Activated T-cell treated with anti-CD3 and anti-CD28 coated beads, Interleukin-2, amount 50 U/mL, for 72 hours (primary cell): ENCODE results near the gene TRPM4. TPM values are rescaled to one million over a fixed set of nuclear protein-coding genes. Genes with fewer than 3 reads are reported as not detected.

ENCODE experiments used
- ATAC-seq, 2 donors: fragments of 150-1000 bp; cut with Tn5 transposase; replicated peaks in 1 of 2; 2 replicates each; pipeline ENCODE4 v1.10.0; 2021; ENCODE audit warnings: moderate library complexity in 2 of 2, mild to moderate bottlenecking in 1 of 2
- DNase-seq, 2 donors: peaks; one replicate each; pipeline ENCODE4 v3.0.0; 2021 to 2022; ENCODE audit warnings: mixed read lengths in 1 of 2
- H3K27ac Mint-ChIP-seq: one replicate; pipeline ENCODE4 v1.8.0; 2022; ENCODE audit warnings: mild to moderate bottlenecking, moderate library complexity, mixed read lengths
- H3K27me3 Mint-ChIP-seq: one replicate; pipeline ENCODE4 v1.8.0; 2022; ENCODE audit warnings: low read depth, mixed read lengths
- H3K36me3 Mint-ChIP-seq, 2 donors: one replicate each; pipeline ENCODE4 v1.8.0; 2022; ENCODE audit warnings: mixed read lengths in 2 of 2, mild to moderate bottlenecking in 1 of 2; ENCODE audit not compliant: insufficient read depth in 2 of 2
- H3K4me1 Mint-ChIP-seq: one replicate; pipeline ENCODE4 v1.8.0; 2022; ENCODE audit warnings: low read depth, mixed read lengths
- H3K4me3 Mint-ChIP-seq, 2 donors: one replicate each; pipeline ENCODE4 v1.8.0; 2022; ENCODE audit warnings: mild to moderate bottlenecking in 2 of 2, mixed read lengths in 2 of 2, moderate library complexity in 2 of 2
- H3K9me3 Mint-ChIP-seq, 2 donors: one replicate each; pipeline ENCODE4 v1.8.0; 2022; ENCODE audit warnings: mixed read lengths in 2 of 2
- total RNA-seq, 2 donors: library from RNA; stranded (reverse); gene quantifications; one replicate each; pipeline ENCODE4 v1.2.3, GENCODE V29; 2022

TRPM4 gene
- total RNA-seq: 1 to 10 TPM in 1 of 2 donors, under 1 TPM in 1; 0.96 to 1.5 TPM

DNA sequence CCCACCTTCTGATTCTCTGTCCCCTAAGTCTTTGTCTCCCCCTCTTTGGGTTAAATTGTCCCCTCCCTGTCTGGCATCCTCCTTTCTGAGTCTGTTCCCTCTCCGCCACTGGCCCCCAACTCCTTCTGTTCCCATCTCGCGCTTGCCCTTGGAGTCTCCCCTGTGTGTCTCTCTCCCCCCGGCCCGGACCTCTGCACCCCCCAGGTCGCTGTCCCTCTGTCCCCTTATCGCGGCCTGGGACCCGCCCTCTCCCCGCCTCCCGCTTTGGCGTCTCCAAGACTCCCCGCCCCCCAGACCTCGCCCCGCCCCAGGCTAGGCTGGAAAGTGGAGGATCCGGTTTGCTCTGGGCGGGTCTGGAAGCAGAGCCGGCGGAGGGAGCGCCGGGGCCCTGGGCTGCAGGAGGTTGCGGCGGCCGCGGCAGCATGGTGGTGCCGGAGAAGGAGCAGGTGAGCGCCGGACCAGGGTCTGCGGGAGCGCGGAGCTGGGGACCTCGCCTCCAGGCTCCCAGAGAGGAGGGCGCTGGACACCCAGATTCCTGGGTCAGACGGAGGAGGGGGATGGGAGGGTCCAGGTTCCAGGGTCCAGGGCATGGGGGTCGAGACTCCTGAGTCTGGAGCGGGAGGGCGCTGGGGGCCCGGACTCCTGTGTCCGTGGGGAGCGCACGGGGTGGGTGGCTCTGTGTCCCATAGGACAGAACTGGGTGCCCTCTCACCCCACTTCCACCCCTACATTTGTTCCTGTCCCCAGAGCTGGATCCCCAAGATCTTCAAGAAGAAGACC lies at the start of gene TRPM4:
TRPM4 (plus strand) TSS at position 348 of the 780 bp plus-strand sequence; CDS start at position 423, 75 bp downstream.
- H3K27ac Mint-ChIP-seq: no peak within 1 kb of the TSS
- peaks cover 72% of the 10 kb centered on the region for H3K27me3 Mint-ChIP-seq
- no peaks in the 10 kb centered on the region for H3K36me3 Mint-ChIP-seq
- peak; percentile 52 to 65 for DNase-seq
- peaks cover 0 to 5% of the 10 kb centered on the region in 2 donors for H3K9me3 Mint-ChIP-seq
- peak within 1 kb of the TSS; percentile 44 to 67 for H3K4me3 Mint-ChIP-seq
- ATAC-seq: peak; percentile 74 to 82
- H3K4me1 Mint-ChIP-seq: peaks cover 7% of the 10 kb centered on the region

DNA sequence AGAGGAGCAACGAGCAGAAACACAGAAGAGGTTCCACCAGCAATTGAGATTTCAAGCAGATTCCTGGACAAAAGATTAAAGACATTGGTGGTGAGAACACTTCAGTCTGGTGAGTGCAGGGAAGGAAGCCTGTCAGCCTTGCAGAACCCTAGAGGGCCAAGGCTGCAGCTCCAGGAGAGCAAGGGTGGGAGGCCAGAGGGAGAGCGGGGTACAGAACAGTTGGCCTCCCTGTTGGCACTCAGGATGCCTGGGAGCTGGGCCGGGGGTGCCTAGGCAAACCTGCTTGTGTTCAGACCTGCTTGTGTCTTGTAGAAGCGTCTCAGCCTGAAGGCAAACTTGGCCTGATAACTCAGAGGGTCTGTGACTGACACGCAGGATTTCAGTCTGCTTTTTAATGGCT lies 48.5 kb upstream of the TRPM4 start:
- peak overlapping the region; percentile 3 for H3K27ac Mint-ChIP-seq
- ATAC-seq: no peak
- no peaks in the 10 kb centered on the region for H3K27me3 Mint-ChIP-seq
- H3K9me3 Mint-ChIP-seq: no peaks in the 10 kb centered on the region
- no peak overlapping the region for H3K4me3 Mint-ChIP-seq
- peaks cover 6 to 17% of the 10 kb centered on the region in 2 donors for H3K36me3 Mint-ChIP-seq
- H3K4me1 Mint-ChIP-seq: peaks cover 11% of the 10 kb centered on the region
- DNase-seq: no peak

DNA sequence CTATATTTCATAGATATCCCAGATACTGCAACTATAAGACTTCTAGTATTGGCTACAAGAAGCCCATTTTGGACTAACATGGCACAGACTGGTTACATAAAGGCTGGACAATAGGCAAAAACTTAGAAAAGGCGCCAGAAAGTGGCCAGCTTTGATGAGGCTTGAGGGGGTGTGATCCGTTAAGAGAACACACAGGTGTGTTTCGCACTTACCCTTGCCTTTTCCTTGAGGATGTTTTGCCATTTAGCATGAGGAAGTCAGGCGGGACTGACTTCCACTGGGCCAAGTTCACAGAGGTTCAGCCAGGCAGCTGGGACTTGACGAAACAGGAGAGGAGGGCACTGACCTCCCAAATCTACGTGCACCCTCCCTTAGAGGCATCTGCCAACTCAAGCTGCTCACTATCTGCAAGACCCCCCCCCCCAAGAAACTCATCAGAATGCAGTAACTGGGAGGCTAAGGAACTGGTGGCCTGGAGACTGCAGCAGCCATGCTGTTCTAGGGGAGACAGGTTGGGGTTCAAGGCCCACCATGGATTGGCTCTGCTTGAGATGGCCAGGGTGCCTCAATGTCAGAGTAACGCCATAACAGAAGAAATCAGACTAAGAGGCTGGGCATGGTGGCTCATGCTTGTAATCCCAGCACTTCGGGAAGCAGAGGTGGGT lies 47.9 kb upstream of the TRPM4 start:
- no peak overlapping the region for H3K4me3 Mint-ChIP-seq
- no peak for DNase-seq
- no peak for ATAC-seq
- H3K27me3 Mint-ChIP-seq: no peaks in the 10 kb centered on the region
- peaks cover 6 to 16% of the 10 kb centered on the region in 2 donors for H3K36me3 Mint-ChIP-seq
- H3K9me3 Mint-ChIP-seq: no peaks in the 10 kb centered on the region
- H3K27ac Mint-ChIP-seq: no peak overlapping the region
- H3K4me1 Mint-ChIP-seq: peaks cover 11% of the 10 kb centered on the region

DNA sequence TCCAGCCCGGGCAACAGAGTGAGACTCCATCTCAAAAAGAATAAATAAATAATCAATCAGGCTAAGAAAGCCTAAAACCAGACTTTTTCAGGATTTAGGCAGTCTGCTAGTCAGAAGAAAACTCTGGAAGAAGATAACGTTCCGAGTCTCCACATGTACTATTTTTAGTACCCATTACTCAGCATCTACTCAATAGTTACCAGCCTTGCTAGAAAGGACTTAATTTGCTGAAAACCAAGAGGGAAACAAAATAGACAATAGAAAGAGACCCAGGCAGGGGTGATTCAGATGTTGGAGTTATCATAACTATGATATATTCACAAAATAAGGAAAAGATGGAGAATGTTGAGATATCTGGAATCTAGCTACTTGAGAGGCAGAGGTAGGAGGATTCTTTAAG lies 47.0 kb upstream of the TRPM4 start:
- Mint-ChIP-seq H3K9me3 (no peaks in the 10 kb centered on the region), H3K27me3 (no peaks in the 10 kb centered on the region), H3K36me3 (peaks cover 6 to 10% of the 10 kb centered on the region in 2 donors), H3K4me1 (peaks cover 11% of the 10 kb centered on the region), H3K27ac (no peak overlapping the region), H3K4me3 (no peak overlapping the region)
- ATAC-seq: no peak
- DNase-seq: no peak

DNA sequence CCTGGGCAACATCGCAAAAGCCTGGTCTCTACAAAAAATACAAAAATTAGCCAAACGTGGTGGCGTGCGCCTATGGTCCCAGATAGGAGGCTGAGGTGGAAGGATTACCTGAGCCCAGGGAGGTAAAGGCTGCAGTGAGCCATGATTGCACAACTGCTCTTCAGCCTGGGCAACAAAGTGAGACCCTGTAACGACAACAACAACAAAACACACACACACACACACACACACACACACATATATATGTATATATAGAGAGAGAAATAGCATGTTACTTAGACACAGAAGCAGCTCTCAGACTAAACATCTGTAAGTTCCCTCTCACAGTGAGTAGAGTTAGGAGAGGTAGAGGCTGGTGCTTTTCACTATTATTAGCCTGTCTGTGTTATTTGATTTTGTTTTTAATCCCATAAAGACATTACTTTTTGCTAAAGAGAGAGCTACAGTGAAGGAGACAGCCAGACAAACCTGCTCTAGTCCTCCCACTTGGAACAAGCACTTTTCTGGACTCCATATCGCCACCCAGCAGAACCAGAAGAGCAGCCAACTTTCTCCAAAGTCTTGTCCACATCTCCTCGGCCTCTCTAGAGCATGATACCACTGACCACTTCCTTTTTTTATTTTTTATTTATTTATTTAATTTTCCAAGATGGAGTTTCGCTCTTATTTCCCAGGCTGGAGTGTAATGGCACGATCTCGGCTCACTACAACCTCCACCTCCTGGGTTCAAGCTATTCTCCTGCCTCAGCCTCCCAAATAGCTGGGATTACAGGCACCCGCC lies 46.2 kb upstream of the TRPM4 start:
- peaks cover 15% of the 10 kb centered on the region for H3K4me1 Mint-ChIP-seq
- no peaks in the 10 kb centered on the region for H3K9me3 Mint-ChIP-seq
- no peak overlapping the region for H3K27ac Mint-ChIP-seq
- no peak overlapping the region for H3K4me3 Mint-ChIP-seq
- DNase-seq (no peak), ATAC-seq (no peak)
- peaks cover 6 to 10% of the 10 kb centered on the region in 2 donors for H3K36me3 Mint-ChIP-seq
- no peaks in the 10 kb centered on the region for H3K27me3 Mint-ChIP-seq

DNA sequence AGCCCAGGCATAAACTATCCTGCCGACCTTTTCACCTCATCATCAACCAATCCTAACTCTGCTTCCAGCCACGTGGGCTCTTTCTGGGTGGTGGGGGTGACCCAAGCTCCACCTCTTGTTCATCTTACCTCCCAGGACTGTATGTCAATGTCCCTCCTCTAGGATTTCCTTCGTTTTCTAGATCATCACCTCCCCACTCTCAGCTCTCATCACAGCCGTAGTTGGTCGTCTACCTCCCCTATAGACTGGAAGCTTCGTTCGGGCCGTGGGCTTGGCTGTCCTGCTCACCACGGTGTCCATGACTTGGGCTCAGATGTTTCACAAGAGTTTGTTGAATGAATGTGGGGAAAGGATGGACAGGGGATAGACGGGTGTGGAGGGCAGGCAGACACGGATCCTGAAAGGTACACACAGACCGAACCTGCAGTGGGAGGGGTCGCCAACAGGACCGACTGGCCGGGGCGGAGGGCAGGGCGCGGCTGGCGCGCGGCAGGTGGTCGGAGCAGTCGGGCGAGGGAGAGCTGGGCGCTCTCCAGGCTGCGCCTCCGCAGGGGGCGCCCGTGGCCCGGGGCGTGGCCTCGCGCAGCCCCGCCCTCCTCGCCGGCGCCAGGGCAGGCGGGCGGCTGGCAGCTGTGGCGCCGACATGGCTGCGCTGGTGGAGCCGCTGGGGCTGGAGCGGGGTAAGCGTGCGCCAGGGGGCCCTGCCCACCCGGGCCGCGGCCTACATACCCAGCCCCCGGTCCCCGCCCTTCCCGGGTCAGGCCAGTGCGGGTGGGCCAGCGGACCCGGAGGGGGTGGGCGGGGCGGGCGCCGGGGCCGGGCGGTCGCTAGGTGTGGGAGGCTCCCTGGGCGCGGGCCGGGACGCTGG lies 43.6 kb upstream of the TRPM4 start, which contains the start of gene LIN7B:
LIN7B (plus strand) TSS at position 609 of the 868 bp plus-strand sequence; CDS start at position 644, 35 bp downstream.
- Mint-ChIP-seq H3K4me1 (peaks cover 35% of the 10 kb centered on the region), H3K36me3 (peaks cover 0 to under 1% of the 10 kb centered on the region in 2 donors), H3K27me3 (no peaks in the 10 kb centered on the region), H3K9me3 (no peaks in the 10 kb centered on the region), H3K27ac (peak within 1 kb of the TSS; percentile 76), H3K4me3 (peak within 1 kb of the TSS; percentile 83 to 93)
- DNase-seq: peak; percentile 78 to 90
- ATAC-seq: peak; percentile 74

DNA sequence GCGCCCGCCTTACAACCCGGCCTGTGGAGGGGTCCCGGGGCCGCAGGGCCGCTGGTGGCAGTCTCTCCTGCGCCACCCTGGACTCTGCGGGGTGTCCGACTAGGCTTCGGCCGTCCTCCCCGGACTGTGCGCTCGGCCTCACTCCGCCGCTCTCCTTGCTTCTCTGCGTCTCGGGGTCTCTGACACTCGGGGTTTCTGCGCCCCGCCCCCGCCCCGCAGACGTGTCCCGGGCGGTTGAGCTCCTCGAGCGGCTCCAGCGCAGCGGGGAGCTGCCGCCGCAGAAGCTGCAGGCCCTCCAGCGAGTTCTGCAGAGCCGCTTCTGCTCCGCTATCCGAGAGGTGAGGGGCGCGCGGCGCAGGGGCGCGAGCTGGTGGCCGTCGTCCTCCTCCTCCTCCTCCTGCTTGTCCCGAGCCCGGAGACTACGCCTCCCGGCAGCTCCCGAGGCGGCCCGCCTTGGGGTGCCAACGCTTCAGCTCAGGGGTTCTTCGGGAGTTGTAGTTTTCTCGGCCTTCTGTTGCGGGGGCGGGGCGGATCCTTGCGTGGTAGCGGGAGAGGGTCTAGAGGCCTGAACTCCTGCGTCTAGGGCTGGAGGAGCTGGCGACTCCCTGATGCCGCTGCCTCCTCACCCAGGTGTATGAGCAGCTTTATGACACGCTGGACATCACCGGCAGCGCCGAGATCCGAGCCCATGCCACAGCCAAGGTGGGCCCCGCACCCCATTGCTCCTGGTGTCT lies 42.8 kb upstream of the TRPM4 start:
- H3K27ac Mint-ChIP-seq: no peak overlapping the region
- DNase-seq: peak; percentile 59 to 60
- H3K4me1 Mint-ChIP-seq: peaks cover 35% of the 10 kb centered on the region
- peak overlapping the region; percentile 83 for H3K4me3 Mint-ChIP-seq
- no peaks in the 10 kb centered on the region for H3K27me3 Mint-ChIP-seq
- no peak for ATAC-seq
- H3K36me3 Mint-ChIP-seq: no peaks in the 10 kb centered on the region
- no peaks in the 10 kb centered on the region for H3K9me3 Mint-ChIP-seq

DNA sequence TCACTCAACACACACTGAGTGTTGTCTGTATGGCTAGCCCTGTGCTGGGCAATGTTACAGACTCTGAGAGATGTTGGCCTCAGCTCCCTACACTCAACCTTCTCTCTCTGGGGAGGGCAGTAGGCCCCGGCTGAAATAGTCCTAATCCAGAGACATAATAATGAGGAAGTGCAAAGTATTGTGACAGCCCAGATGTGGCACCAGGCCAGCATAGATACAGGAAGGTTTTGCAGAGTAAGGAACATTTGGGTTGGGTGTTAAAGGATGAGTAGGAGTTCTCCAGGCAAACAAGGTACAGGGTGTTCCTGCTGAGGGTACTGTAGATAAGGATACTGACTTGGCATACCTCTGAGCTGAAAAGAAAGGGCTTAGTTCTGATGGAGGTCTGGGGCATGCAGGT lies 41.0 kb upstream of the TRPM4 start:
- Mint-ChIP-seq H3K27me3 (peaks cover 11% of the 10 kb centered on the region), H3K27ac (no peak overlapping the region), H3K4me3 (peak overlapping the region; percentile 54 to 86), H3K9me3 (no peaks in the 10 kb centered on the region), H3K4me1 (peaks cover 45% of the 10 kb centered on the region), H3K36me3 (no peaks in the 10 kb centered on the region)
- ATAC-seq: no peak
- no peak for DNase-seq

DNA sequence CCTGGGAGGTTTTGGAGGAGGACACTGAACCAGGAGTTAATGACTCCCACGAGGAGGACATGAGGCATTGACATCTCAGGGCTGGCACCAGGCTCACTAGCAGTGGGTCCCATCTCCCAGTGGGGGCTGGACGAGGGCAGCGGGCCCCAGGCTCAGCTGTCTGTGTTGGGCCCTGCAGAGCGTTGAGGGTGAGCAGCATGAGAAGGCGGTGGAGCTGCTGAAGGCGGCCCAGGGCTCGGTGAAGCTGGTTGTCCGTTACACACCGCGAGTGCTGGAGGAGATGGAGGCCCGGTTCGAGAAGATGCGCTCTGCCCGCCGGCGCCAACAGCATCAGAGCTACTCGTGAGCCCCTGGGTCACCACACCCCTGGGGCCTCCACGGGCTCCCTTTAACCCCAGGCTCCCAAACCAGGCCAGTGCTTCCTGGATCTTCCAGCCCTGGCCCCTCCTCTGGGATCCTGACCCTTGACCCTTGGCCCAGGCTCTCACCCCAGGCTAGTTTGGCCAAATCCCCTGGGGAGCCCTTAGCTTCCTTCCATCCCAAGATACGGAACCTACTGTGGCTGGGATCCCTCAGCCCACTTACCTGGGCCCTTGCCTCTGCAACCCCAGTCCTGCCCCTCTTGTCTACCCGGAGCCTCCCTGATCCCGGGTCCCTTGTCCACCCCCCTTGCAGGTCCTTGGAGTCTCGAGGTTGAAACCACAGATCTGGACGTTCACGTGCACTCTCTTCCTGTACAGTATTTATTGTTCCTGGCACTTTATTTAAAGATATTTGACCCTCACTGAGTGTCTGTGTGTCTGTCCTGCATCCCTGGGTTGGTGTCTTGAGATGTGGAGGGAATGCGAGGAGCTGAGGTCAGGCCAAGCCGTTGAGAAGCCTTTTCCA lies 39.7 kb upstream of the TRPM4 start:
- peak overlapping the region; percentile 92 for H3K27ac Mint-ChIP-seq
- peaks cover 45% of the 10 kb centered on the region for H3K4me1 Mint-ChIP-seq
- no peak for ATAC-seq
- peaks cover 0 to 2% of the 10 kb centered on the region in 2 donors for H3K36me3 Mint-ChIP-seq
- peak overlapping the region; percentile 86 to 96 for H3K4me3 Mint-ChIP-seq
- no peak for DNase-seq
- no peaks in the 10 kb centered on the region for H3K9me3 Mint-ChIP-seq
- peaks cover 11% of the 10 kb centered on the region for H3K27me3 Mint-ChIP-seq

DNA sequence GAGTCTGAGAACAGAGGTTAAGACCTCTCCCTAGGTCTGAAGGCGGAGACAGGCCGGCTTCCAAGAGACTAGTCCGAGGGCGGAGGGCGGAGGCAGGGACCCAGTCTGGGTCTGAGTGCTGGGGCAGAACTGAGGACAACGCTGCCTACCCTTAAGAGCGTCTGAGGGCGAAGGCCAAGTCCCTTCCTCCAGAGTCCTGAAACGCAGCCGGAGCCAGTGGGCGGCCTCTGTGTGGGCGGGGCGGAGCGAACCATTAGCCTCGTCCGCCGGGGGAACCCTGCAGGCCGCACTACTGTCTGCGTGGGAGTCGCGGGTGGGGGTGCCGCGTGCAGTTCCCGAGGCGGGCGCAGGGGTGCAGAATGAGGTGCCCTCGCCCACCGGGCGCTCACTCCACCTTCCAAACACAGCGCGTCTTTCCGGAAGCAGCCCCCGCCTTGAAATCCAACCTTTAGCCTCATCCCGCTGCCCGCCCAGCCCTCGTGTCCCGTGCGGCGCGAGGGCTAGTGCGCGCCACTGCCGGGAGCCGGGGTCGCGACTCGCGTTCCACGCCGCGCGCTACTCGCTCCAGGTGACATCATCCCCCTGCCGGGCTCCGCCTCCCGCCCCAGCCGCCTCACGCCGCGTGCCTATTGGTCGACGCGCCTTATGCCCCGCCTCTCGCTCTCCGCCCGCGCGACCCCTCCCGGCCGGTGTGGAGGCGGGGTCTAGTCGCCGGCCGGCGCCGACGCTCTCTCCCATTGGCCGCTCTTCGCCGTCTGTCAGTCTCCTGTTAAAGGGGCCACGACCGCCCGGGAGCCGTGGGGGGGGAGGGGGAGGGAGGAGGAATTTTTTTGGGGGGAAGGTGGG lies 38.8 kb upstream of the TRPM4 start, which contains the start of gene C19orf73:
C19orf73 (minus strand) TSS at position 579 of the 846 bp plus-strand sequence; CDS start at position 458, 121 bp downstream.
- peak within 1 kb of the TSS; percentile 92 for H3K27ac Mint-ChIP-seq
- H3K4me3 Mint-ChIP-seq: peak within 1 kb of the TSS; percentile 86 to 96
- H3K9me3 Mint-ChIP-seq: no peaks in the 10 kb centered on the region
- H3K4me1 Mint-ChIP-seq: peaks cover 36% of the 10 kb centered on the region
- H3K36me3 Mint-ChIP-seq: peaks cover 0 to 2% of the 10 kb centered on the region in 2 donors
- peaks cover 11% of the 10 kb centered on the region for H3K27me3 Mint-ChIP-seq
- ATAC-seq (peak; percentile 79), DNase-seq (peak; percentile 97 to 98)
